Measurements from ENCODE around the gene DLX3. TPM values are rescaled to one million over a fixed set of nuclear protein-coding genes. Genes with fewer than 3 reads are reported as not detected.

Gene DLX3
- polyA plus RNA-seq, 3 donors, result not detected

- TF ChIP-seq, protein P1, sequence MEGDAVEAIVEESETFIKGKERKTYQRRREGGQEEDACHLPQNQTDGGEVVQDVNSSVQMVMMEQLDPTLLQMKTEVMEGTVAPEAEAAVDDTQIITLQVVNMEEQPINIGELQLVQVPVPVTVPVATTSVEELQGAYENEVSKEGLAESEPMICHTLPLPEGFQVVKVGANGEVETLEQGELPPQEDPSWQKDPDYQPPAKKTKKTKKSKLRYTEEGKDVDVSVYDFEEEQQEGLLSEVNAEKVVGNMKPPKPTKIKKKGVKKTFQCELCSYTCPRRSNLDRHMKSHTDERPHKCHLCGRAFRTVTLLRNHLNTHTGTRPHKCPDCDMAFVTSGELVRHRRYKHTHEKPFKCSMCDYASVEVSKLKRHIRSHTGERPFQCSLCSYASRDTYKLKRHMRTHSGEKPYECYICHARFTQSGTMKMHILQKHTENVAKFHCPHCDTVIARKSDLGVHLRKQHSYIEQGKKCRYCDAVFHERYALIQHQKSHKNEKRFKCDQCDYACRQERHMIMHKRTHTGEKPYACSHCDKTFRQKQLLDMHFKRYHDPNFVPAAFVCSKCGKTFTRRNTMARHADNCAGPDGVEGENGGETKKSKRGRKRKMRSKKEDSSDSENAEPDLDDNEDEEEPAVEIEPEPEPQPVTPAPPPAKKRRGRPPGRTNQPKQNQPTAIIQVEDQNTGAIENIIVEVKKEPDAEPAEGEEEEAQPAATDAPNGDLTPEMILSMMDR (IDR thresholded peaks at IDR 0.05), result no peak
- H3K9me3 Mint-ChIP-seq, result peaks cover 0 to 33% (median 10%) of the 10 kb centered on the region in 7 donors
- no peaks in the 10 kb centered on the region for H3K36me3 ChIP-seq (replicated peaks in 1 of 2; ENCODE audit: control insufficient read depth in 1 of 2, insufficient read depth in 2 of 2, low read length in 2 of 2)
- peaks cover 77 to 93% (median 83%) of the 10 kb centered on the region in 3 donors for H3K27me3 Mint-ChIP-seq (ENCODE audit: low read depth in 3 of 3)
- H3K79me2 ChIP-seq (ENCODE audit: insufficient read depth, low read length), result no peaks in the 10 kb centered on the region
- H3K4me1 Mint-ChIP-seq, result peaks cover 50% of the 10 kb centered on the region
- H3K27ac ChIP-seq (ENCODE audit: low read depth in 1 of 2, low read length in 2 of 2), result no peak overlapping the region
- DNase-seq, result peak in 1 of 3 donors; percentile 21
- peak overlapping the region; percentile 7 for H3K4me2 ChIP-seq (replicated peaks; ENCODE audit: extremely low read depth, low read length, poor library complexity, severe bottlenecking)
- no peak overlapping the region for H2AFZ ChIP-seq (ENCODE audit: insufficient read depth, low read depth, low read length, poor library complexity, severe bottlenecking)
- WGBS (ENCODE audit: insufficient coverage), result 4% methylated on average over 48 of the region's 55 CpGs
- intact Hi-C loops (cut with micrococcal nuclease), result no loop called here
- peaks cover 14 to 21% of the 10 kb centered on the region in 2 donors for H3K36me3 Mint-ChIP-seq
- no peak overlapping the region for H3K4me3 ChIP-seq (replicated peaks in 1 of 3; ENCODE audit: low read depth in 2 of 3, low read length in 3 of 3)
- peaks cover 58 to 88% of the 10 kb centered on the region in 2 donors for H3K27me3 ChIP-seq (ENCODE audit: control insufficient read depth in 2 of 2, insufficient read depth in 2 of 2, low read length in 2 of 2)
- H3K9ac ChIP-seq (ENCODE audit: insufficient read depth, low read length, poor library complexity, severe bottlenecking), result no peak overlapping the region
- H3K4me3 Mint-ChIP-seq, result peak overlapping the region in 1 of 2 donors; percentile 84
- peak overlapping the region in 1 of 7 donors; percentile 63 for H3K27ac Mint-ChIP-seq
- H4K20me1 ChIP-seq (ENCODE audit: insufficient read depth, low read length), result no peaks in the 10 kb centered on the region
- peaks cover 0 to 31% of the 10 kb centered on the region in 2 donors for H3K9me3 ChIP-seq (replicated peaks in 1 of 2; ENCODE audit: control insufficient read depth in 1 of 2, insufficient read depth in 1 of 2, low read length in 2 of 2)
- peaks cover 41 to 43% of the 10 kb centered on the region in 2 donors for H3K4me1 ChIP-seq (ENCODE audit: control insufficient read depth in 1 of 2, insufficient read depth in 2 of 2, low read length in 2 of 2)
These were observed 23.1 kb downstream of the DLX3 start for GRCh38 chr17:49971848-49972485.

GRCh38 chr17:49971199-49971847, 23.7 kb downstream of the DLX3 start:
- TF ChIP-seq, protein P1 (IDR thresholded peaks at IDR 0.05), result no peak
- Histone ChIP-seq H3K4me3 (replicated peaks in 1 of 3; ENCODE audit: low read depth in 2 of 3, low read length in 3 of 3) (no peak overlapping the region), H2AFZ (ENCODE audit: insufficient read depth, low read depth, low read length, poor library complexity, severe bottlenecking) (no peak overlapping the region), H3K79me2 (ENCODE audit: insufficient read depth, low read length) (no peaks in the 10 kb centered on the region), H3K27me3 (ENCODE audit: control insufficient read depth in 2 of 2, insufficient read depth in 2 of 2, low read length in 2 of 2) (peaks cover 58 to 84% of the 10 kb centered on the region in 2 donors), H4K20me1 (ENCODE audit: insufficient read depth, low read length) (no peaks in the 10 kb centered on the region), H3K4me1 (ENCODE audit: control insufficient read depth in 1 of 2, insufficient read depth in 2 of 2, low read length in 2 of 2) (peaks cover 47 to 50% of the 10 kb centered on the region in 2 donors), H3K36me3 (replicated peaks in 1 of 2; ENCODE audit: control insufficient read depth in 1 of 2, insufficient read depth in 2 of 2, low read length in 2 of 2) (no peaks in the 10 kb centered on the region), H3K9ac (ENCODE audit: insufficient read depth, low read length, poor library complexity, severe bottlenecking) (no peak overlapping the region), H3K9me3 (replicated peaks in 1 of 2; ENCODE audit: control insufficient read depth in 1 of 2, insufficient read depth in 1 of 2, low read length in 2 of 2) (peaks cover 0 to 31% of the 10 kb centered on the region in 2 donors), H3K4me2 (replicated peaks; ENCODE audit: extremely low read depth, low read length, poor library complexity, severe bottlenecking) (peak overlapping the region; percentile 7), H3K27ac (ENCODE audit: low read depth in 1 of 2, low read length in 2 of 2) (no peak overlapping the region)
- H3K9me3 Mint-ChIP-seq, result peaks cover 0 to 33% (median 10%) of the 10 kb centered on the region in 7 donors
- no peak overlapping the region for H3K27ac Mint-ChIP-seq
- peak overlapping the region in 1 of 2 donors; percentile 84 for H3K4me3 Mint-ChIP-seq
- peaks cover 57% of the 10 kb centered on the region for H3K4me1 Mint-ChIP-seq
- peaks cover 75 to 92% (median 77%) of the 10 kb centered on the region in 3 donors for H3K27me3 Mint-ChIP-seq (ENCODE audit: low read depth in 3 of 3)
- peaks cover 14 to 21% of the 10 kb centered on the region in 2 donors for H3K36me3 Mint-ChIP-seq
- DNase-seq, result no peak
- intact Hi-C loops (cut with micrococcal nuclease), result no loop called here
- WGBS (ENCODE audit: insufficient coverage), result 5% methylated on average over 32 of the region's 35 CpGs
